GM19468 (cell line): Measurements from ENCODE around the gene TRIM15.

ENCODE experiments used
- ATAC-seq: cut with Tn5 transposase; IDR thresholded peaks from one replicate; pipeline ENCODE4 v1.9.1; 2021; ENCODE audit warnings: mild to moderate bottlenecking, moderate library complexity, moderate number of reproducible peaks; ENCODE audit not compliant: unreplicated experiment; ENCODE audit errors: extremely low read depth

The TRIM15 gene

GRCh38 chr6:30194797-30195690 lies 31.7 kb downstream of the TRIM15 start:
- ATAC-seq, result no peak

- no peak for ATAC-seq
These were observed 32.6 kb downstream of the TRIM15 start for GRCh38 chr6:30195951-30196350.

GRCh38 chr6:30196376-30196775 lies 33.0 kb downstream of the TRIM15 start:
- no peak for ATAC-seq

- no peak for ATAC-seq
These were observed 35.1 kb downstream of the TRIM15 start for GRCh38 chr6:30198166-30199084.

- no peak for ATAC-seq
These were observed 37.4 kb downstream of the TRIM15 start for GRCh38 chr6:30200551-30201281.

- no peak for ATAC-seq
These were observed 39.0 kb downstream of the TRIM15 start for GRCh38 chr6:30202366-30202765.

- no peak for ATAC-seq
These were observed 40.8 kb downstream of the TRIM15 start for GRCh38 chr6:30204116-30204515.

GRCh38 chr6:30206152-30206551 lies 42.8 kb downstream of the TRIM15 start:
- no peak for ATAC-seq

GRCh38 chr6:30206799-30207618 lies 43.7 kb downstream of the TRIM15 start:
- no peak for ATAC-seq

GRCh38 chr6:30207619-30208295 lies 44.4 kb downstream of the TRIM15 start:
- ATAC-seq, result no peak

- no peak for ATAC-seq
These were observed 48.0 kb downstream of the TRIM15 start for GRCh38 chr6:30211306-30211705.

GRCh38 chr6:30211899-30212298 lies 48.6 kb downstream of the TRIM15 start:
- no peak for ATAC-seq

- peak; percentile 86 for ATAC-seq
These were observed 49.7 kb downstream of the TRIM15 start, which contains the start of gene TRIM26 for GRCh38 chr6:30212865-30213666. Gene TRIM26, minus strand, starts transcription at chr6:30213406. Its CDS starts 14,303 bp downstream, at chr6:30199103.

- no peak for ATAC-seq
These were observed 50.3 kb downstream of the TRIM15 start for GRCh38 chr6:30213667-30213956.

- no peak for ATAC-seq
These were observed 50.8 kb downstream of the TRIM15 start for GRCh38 chr6:30213957-30214656.

GRCh38 chr6:30214657-30214982 lies 51.3 kb downstream of the TRIM15 start:
- ATAC-seq, result no peak

GRCh38 chr6:30216096-30216495 lies 52.8 kb downstream of the TRIM15 start:
- ATAC-seq, result no peak

- no peak for ATAC-seq
These were observed 55.9 kb downstream of the TRIM15 start for GRCh38 chr6:30219244-30219643.
